Astrocyte (in vitro differentiated cells and primary cell): ENCODE data around the gene ARHGAP26.

Experiments
- CTCF ChIP-seq: IDR thresholded peaks from 2 replicates; pipeline ENCODE4 v1.5.1; 2011; ENCODE audit warnings: low read depth, mild to moderate bottlenecking, inconsistent platforms, low read length, moderate library complexity; ENCODE audit not compliant: insufficient read depth
- EZH2 ChIP-seq: IDR thresholded peaks from 2 replicates; pipeline ENCODE4 v1.6.1; 2012; ENCODE audit warnings: mild to moderate bottlenecking, low read length, inconsistent platforms; ENCODE audit not compliant: insufficient read depth

- TF ChIP-seq CTCF, result no peak
- TF ChIP-seq EZH2, result no peak
Measured at GRCh38 chr5:143244000-143244736, 474.0 kb downstream of the ARHGAP26 start.
